HG03442 (cell line): ENCODE measurements around the gene LMBR1L.
"Not testable (repeated sequence)": the region's sequence is repeated elsewhere in the genome, so short reads cannot be mapped to it uniquely, and the experiment has no call there.

Source experiments
- ATAC-seq: cut with Tn5 transposase; IDR thresholded peaks from one replicate; pipeline ENCODE4 v1.9.1; 2021; ENCODE audit warnings: mild to moderate bottlenecking, moderate library complexity; ENCODE audit not compliant: unreplicated experiment

LMBR1L gene

DNA sequence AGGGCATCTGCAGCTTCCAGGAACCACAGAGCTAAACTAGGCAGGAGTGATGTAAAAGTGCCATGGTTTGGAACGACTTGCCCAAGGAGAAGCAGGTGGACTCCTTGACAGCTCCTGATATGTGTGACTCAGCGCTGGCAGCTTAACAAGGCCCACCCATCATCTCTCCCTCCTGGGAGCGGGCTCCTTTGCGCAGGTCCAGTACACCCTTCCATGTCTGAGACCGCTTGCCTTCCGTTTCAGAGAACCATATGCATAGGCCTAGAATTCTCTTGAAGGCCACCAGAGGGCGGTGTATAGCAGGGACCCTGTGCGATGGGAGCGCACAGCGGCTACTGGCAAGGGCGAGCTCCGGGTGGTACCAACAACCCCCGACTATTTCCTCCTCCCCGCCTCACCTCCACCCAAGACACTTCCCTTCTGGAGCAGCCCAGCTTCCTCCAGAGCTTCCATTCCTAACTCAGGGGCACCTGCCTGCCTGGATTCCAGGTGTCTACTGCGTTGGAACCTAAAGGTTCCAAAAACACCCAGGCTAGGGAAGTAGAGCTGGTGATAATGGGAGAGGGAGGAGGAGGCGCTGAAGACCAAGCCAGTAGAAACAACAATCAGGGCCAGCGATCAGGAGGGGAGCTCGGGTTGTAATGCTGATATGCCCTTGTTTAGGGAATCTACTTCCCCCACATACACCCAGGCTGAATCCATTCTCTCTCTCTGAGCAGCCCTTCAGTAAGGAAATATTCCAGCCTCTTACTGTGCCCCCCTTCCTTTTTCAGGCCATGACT lies 22.3 kb downstream of the LMBR1L start:
- peak; percentile 86 for ATAC-seq

DNA sequence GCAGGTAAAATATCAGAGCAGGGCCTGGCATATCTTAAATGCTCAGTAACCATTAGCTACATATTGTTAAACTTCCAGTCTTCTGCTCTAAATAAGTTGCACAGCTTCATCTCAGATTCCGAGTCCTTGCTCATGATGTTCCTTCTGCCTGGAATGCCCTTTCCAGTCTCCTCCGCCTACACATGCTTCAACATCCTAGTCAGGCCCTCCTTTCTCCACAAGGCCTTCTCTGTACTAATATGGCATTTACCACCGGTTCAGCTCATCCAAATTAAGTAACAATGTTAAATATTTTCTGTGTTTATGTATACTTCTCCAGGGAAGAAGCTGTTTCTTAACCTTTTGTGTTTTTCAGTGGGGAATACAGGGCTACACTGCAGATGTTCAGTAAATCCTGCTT lies 24.5 kb downstream of the LMBR1L start:
- ATAC-seq: no peak

DNA sequence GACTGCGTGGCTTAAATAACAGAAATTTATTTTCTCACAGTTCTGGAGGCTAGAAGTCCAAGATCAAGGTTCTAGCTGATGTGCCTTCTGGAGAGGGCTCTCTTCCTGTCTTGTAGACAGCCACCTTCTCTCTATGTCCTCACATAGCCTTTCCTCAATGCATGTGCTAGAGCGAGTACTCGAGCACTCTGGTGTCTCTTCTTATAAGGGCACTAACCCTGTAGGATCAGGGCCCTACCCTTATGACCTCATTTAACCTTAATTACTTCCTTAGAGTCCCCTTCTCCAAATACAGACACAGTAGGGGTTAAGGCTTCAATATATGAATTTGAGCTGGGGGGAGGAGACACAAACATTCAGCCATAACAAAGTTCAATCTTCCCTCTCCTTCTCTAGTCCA lies 26.2 kb downstream of the LMBR1L start:
- no peak for ATAC-seq

GRCh38 chr12:49079793-49080192 lies 30.9 kb downstream of the LMBR1L start:
- no peak for ATAC-seq

- ATAC-seq: no peak
These were observed 39.7 kb downstream of the LMBR1L start for GRCh38 chr12:49070971-49071370.

DNA sequence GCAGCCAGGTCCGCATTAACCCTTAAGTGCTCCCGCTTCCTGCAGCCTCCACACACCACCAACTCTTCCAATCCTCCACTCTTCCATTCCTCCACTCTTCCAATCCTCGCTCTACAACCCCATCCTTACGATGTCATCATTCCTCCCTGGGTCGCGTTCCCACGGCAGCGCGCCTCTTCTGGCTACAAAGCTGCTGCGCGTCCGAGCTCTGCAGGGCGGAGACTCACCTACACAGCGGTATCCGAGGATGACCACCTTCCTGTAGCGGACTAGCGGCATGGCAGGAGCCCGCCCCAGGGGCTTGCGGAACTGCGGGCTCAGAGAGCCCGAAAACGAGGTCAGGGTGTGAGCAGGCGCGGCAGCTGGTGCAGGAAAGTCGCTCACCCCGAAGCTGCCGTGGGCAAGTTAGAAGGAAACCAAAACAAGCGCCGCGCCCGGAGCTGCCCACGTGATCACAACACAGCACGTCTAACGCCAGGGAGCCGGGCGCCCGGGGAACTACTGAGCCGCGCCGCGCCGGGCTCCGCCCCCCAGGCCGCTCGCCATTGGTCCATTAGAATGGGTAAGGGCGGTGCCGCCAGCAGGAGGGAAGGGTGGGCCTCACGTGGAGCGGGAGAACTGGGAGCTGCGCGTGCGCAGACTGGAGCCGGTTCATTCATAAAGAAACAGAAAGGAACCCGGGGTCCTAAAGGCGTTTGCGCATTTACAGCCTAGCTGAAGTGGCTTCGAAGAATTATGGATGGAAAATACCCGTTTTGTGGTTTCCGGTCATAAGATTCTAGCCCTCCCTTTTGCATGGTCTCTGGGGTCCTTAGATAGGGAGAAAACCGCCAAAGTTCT lies 40.9 kb downstream of the LMBR1L start, which contains the start of gene RHEBL1:
Gene RHEBL1, minus strand, starts transcription at position 473 of the 840 bp plus-strand sequence. Its CDS starts 194 bp downstream, at position 279.
- ATAC-seq: peak; percentile 98

DNA sequence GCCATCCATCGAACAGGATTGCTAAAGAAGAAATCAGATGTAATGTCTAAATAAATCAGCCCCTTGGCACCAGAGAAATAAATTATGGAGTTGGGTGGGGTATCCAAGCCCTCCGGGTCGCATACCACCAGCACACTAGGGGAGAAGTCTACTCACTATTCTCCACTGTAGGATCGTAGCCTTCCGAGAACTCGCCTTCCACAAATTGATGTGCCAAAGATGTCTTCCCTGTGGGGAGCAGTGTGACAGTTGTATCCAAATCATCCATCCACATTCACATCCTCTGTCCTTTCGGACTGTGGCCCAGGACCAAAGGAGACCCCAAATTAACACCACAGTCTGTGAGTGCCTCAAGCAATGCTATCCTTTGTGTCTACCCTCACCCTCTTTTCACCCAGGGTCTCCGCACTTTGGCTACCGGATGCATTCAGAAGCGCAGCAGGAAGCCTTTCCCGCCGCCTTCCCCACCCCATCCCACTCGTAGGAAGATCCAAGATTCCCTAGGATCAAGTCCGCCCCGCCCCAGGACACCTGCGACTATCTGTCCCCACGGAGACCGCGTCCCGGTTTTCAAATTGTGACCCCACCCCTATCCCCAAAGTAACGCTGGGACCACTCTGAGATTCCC lies 41.7 kb downstream of the LMBR1L start:
- no peak for ATAC-seq

DNA sequence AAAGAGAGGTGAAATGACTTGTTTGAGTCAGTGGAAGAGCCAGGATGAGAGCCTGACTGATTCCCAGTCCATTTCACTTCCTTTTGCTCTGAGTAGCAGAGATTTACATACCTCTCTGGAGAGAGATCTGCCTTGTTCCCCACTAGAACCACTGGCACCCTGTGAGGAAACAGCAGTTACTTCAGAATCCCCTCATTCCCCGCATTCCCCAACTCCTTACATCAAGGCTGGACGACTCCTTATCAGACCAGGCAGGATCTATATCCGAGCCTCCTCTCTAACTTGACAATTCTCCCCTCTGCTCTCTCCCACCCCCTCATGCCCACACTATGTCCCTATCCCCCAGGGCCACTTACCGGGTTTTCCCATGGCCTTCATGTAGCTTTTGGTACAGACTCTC lies 44.5 kb downstream of the LMBR1L start:
- no peak for ATAC-seq

DNA sequence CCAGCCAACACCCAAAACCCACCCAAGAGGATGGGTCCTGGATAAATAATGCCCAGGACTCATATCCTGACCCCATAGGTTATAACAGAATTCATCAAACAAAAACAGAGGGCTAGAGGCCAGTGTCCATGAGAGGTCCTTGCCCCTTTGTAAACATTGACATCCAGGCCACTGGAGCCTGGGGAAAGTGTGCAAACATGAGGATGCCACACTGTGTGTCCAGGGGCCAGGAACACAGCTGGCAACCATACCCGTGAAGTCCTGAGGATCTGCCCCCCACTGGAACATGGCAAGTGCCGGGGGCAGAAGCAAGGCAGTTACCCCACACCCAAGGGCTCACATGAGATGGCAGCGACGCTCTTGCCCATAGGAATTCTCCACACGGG lies 45.9 kb downstream of the LMBR1L start:
- no peak for ATAC-seq

- ATAC-seq: not testable (repeated sequence)
These were observed 48.7 kb downstream of the LMBR1L start for GRCh38 chr12:49061916-49062315.

DNA sequence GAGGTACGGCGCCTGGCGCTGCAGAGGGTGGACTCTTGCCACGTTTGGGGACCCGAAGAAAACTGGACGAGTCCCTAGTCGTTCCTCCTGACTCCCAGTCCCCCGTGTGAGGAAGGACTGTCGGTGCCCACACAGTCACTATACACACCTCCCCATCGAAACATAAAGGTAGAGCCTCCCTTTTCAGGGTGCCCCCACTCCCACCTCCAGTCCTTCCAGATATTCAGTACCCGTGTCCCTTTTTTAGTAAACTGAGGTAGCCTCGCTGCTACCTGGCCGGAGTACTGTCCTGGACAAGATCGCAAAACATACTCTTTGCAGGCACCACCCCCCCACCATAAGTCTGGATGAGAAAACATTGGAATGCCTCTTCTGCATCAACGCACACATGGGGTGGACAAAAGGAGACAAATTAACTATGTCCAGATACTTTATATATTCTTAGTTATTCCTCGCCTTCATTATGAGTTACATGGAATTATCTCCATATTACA lies 49.4 kb downstream of the LMBR1L start:
- ATAC-seq: no peak

DNA sequence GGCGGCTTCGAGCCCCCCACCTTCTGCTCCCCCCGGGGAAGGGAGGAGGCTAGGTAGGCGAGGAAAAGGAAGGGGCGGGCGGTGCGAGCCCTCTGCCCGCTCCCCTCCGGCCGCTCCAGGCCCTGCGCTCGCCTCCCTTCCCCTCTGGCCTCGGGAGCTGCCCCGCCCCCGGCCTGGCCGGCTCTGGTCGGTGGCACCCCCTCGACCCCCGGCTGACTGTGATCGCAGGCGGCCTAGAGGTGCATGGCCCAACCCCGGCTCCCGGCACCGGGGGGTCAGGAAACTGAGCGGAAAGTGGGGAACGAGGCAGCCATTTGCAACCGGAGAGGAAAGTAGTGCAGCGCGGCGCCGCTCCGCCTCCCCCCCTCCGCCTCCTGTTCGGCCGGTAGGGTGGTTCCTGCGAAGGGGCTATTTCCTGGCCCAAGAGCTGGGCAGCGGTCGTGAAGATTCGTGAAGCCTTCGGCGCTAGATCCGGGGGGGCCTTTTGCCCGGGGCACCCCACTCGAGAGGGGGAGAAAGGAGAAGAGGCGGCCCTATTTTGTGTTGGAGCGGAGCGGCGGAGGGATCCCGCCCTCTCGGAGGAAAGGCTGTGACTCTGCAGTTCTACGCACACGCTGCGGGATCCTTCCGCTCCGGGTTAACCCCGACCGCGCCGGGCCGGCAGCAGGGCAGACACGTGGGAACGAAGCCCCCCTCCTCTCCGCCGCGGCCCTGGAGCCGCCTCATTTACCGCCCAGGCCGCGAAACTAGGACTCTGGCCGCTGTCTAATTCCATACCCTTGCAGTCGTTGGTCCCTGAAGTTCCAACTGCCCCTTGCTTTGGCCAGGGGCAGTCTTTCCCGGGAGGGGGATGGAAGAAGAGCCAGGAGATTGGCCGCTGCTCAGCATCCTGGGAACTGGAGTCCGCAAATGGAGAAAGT lies 50.1 kb downstream of the LMBR1L start, which contains the start of gene KMT2D:
Gene KMT2D, minus strand, starts transcription at position 558 of the 920 bp plus-strand sequence. CDS start 5,470 bp downstream, outside the sequence.
- ATAC-seq: peak; percentile 46

DNA sequence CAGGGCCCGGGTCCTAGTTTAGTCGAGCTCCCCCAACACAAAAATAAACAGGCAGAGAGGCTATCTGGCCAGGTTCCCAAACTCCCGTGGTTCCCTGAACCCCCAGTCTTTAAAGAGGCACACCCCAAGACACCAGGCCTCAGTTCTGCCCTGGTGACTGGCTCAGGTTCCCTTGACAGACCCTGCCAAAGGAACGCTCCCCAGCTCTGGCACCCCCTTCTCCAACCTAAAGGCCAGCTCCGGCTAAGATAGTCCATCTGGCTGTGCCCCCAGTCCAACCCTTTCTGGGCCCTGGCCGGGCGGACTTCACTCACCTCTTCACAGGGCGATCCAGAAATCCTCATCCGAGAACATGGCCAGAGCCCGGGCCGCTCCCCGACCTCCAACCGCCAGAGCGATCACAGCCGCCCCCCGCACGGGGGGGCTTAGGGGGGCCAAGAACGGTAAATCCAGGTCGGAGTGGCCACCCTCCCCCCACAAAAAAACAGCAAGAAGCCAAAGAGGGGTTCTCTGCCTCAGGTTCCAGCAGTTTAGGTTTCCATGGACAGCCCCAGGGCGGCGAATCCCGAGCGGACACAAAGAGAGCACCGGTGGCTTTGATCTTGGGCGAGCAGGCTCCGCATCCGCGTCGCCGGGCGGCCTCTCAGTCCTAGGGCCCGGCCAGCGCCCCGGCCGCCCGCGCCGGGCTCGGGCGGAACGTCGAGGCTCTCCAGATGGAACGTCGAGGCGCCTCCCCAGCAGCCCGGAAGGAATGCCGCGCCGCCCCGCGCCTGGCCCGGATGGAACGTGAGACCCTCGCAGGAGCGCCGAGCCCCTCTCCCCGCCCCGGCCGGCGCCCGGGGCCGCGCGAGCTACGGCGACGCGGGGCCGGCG lies 51.1 kb downstream of the LMBR1L start:
- ATAC-seq: peak; percentile 18

- no peak for ATAC-seq
These were observed 51.7 kb downstream of the LMBR1L start for GRCh38 chr12:49059045-49059298.

DNA sequence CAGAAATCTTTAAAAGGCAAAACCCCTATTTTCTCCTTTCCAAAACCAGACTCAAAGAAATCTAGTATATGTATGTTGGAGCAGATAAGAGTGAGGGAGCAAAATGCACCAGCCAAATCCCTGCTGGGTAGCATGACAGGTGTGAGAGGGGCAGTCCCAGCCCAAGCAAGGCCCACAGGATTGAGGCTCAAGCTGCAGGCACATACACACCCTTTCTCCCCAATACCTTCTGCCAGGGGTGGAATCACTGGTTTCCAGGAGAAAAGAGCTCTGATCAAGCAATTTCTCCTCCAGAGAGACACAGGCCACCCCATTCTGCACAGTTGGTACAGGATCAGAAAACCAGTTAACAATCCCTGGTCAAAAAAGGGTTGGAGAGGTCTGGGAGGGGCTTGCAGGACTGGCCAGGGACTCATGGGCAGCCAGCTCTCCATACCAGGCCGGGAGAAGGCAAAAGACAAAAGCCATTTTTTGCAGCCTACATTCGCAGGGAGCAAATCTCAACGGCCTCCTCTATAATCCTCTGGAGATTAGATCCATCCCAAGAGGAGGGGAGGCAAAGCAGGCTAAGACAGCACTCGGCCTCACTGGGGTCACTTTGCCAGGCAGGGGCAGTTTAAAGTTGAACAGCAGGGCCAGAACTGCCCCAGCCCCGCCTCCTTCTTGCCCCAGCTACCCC lies 52.1 kb downstream of the LMBR1L start:
- no peak for ATAC-seq

DNA sequence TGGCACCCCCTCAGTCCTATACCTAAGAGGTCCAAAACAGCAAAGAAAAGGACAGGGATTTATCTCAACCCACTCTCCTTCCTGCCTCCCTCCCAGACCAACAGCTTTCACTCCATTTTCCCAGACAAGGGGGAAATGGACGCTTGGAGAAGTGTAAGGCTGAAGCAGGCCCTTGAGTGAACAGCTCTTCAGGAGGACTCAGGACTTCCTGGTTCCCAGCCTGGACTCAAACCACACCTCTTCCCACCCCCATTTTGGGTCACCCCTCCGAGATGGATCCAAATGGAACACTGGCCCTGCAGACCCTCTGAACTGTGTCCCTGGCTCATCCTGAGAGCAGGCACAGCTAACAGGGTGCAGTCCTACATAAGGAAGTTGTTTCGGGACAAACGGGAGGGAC lies 52.8 kb downstream of the LMBR1L start:
- ATAC-seq: no peak

DNA sequence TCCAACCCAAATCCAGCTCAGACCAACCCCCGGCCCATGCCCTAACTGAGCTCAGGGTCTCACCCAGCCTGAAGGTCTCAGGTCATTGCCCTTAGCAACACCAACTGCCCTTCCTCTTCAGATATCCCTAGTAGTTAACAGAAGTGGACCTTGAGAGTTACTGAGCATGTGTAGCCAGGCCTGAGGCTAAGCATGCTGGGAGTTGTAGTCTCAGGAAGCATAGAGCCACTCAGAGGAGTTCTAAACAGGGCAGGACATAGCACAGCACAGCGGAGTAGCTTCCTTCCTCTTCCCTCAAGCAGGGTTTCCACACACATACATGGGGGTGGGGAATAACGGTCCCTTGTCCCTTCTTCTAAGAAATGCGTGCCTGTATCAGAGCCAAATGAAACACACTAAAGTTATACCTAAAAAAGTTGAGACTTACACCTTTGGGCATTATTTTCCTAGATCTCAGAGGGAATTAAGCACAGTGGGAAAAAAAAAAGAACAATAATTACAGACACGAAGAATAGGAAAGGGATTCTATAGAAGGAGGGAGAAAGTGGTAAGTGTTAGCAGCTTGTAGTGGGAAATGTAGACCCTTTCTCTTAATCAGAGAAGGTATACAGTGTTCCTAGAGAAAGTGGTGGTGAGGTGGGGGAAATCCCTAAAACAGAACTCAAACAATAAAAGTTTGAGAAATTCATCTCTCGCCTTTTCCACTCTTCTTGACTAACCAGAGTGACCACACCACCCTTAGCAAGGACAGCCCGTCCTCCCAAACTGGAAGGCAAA lies 54.5 kb downstream of the LMBR1L start:
- peak; percentile 59 for ATAC-seq

DNA sequence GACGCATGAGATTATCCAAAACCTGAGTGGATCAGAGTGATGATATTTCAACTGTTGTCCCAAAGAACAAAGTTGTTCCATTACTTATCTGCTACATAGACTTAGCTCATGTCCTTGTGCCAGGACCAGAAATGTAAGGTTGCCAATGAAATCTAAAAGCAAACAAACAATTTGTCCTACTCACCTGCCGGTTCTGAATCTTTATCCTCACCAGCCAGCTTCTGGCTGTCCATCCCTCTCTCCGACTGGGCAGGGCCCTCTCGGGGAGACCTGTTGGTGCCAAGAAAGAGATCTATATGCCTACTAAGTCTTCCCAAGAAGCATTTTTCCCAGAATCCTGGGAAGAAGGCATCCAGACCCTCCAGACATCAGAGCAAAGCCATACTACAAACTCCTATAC lies 55.6 kb downstream of the LMBR1L start:
- ATAC-seq: no peak
